Cardiac fibroblast (primary cell): Measurements from ENCODE around the gene PCDH9.

Source experiments
- DNase-seq, 2 donors: peaks; one replicate each; pipeline versions ENCODE4 v3.0.0 to v3.0.0-alpha.2; 2010; ENCODE audit warnings: low read depth in 2 of 2
- H3K4me3 ChIP-seq, 2 donors: replicated peaks in 1 of 2; 1 replicate in 1 of 2; 2 replicates in 1 of 2; pipeline ENCODE4 v1.5.1; 2011; ENCODE audit warnings: low read depth in 2 of 2, low read length in 2 of 2, mild to moderate bottlenecking in 2 of 2, moderate library complexity in 1 of 2
- TF ChIP-seq, protein P1 (sequence below): IDR thresholded peaks from one replicate; pipeline ENCODE4 v1.5.1; 2011; ENCODE audit warnings: low read depth, mild to moderate bottlenecking, low read length, inconsistent platforms

PCDH9 gene

DNA sequence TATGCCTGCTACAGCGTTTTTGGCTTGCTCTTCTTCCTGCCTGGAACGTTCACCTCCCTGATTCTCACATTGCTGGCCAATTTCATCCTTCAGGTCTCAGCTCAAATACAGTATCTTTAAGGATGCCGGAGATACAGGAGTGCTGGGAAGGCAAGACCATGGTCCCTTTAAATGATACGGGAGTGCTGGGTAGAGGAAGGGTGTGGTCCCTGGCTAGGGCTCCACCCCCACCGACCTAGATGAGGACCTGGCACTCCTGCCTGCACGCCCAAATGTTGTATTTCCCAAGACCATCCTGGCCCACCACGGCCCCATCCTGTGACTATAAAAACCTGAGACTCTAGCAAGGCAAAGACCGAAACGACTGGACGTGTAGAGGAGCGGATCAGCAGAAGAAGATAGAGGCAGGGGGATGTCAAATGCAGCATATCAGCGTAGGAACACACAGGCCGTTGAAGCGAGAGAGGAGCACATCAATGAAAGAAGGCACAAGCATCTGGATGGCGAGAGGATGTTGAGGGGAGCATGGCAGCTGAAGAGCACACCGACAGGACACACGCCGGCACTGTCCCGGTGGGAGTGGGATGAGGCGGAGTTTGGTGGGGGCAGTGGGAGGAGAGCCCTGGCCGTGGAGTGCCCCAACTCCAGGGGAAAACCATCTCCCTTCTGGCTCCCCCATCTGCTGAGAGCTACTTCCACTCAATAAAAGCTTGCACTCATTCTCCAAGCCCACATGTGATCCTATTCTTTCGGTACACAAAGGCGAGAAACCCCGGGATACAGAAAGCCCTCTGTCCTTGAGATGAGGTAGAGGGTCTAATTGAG lies 74.0 kb downstream of the PCDH9 start:
- TF ChIP-seq, protein P1, sequence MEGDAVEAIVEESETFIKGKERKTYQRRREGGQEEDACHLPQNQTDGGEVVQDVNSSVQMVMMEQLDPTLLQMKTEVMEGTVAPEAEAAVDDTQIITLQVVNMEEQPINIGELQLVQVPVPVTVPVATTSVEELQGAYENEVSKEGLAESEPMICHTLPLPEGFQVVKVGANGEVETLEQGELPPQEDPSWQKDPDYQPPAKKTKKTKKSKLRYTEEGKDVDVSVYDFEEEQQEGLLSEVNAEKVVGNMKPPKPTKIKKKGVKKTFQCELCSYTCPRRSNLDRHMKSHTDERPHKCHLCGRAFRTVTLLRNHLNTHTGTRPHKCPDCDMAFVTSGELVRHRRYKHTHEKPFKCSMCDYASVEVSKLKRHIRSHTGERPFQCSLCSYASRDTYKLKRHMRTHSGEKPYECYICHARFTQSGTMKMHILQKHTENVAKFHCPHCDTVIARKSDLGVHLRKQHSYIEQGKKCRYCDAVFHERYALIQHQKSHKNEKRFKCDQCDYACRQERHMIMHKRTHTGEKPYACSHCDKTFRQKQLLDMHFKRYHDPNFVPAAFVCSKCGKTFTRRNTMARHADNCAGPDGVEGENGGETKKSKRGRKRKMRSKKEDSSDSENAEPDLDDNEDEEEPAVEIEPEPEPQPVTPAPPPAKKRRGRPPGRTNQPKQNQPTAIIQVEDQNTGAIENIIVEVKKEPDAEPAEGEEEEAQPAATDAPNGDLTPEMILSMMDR: no peak
- H3K4me3 ChIP-seq: no peak overlapping the region
- DNase-seq: no peak

DNA sequence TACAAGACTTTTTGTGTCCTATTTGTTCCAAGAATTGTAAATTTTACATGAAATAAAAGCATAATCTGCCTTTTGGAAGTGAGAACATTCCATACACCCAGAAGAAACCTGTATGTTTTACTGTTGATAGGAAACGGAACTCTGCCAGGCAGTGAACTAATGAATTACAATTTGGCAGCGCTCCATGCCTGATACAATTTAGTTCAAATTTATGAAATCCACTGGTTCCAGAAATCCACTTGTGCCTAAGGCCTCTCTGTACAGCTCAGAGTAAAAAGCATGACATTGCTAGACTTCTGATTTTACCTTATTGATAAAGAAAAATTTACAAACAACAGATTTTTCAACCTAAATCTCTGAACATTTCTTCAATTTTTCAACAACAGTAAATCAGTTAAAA lies 78.1 kb downstream of the PCDH9 start:
- H3K4me3 ChIP-seq: no peak overlapping the region
- TF ChIP-seq, protein P1: no peak
- DNase-seq: peak in 1 of 2 donors; percentile 6

GRCh38 chr13:67151652-67152051 lies 78.5 kb downstream of the PCDH9 start:
- TF ChIP-seq, protein P1: no peak
- no peak for DNase-seq
- no peak overlapping the region for H3K4me3 ChIP-seq

- TF ChIP-seq, protein P1: no peak
- DNase-seq: no peak
- H3K4me3 ChIP-seq: no peak overlapping the region
Observed at GRCh38 chr13:67150608-67151007, 79.5 kb downstream of the PCDH9 start.

DNA sequence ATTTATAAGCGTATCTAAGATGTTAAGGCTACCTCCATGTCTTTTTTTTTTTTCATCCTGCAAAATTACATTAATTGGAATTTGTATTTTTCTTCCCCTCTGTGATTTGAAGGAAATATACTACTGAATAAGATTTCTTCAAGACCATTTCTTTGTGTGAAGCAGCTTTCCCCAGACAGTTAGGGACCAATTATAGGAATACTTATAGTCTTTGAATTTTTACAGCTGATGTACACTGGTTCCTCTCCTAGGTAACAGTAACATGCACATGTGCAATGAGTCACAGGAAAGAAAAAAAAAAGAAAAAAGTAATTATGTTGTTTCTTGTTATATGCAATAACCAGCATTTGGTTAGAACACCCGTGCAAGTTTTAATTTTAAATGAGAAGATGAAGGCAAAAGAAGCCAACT lies 82.0 kb downstream of the PCDH9 start:
- H3K4me3 ChIP-seq: peak overlapping the region in 1 of 2 donors; percentile 30
- peak; percentile 61 to 80 for DNase-seq
- TF ChIP-seq, protein P1: no peak

DNA sequence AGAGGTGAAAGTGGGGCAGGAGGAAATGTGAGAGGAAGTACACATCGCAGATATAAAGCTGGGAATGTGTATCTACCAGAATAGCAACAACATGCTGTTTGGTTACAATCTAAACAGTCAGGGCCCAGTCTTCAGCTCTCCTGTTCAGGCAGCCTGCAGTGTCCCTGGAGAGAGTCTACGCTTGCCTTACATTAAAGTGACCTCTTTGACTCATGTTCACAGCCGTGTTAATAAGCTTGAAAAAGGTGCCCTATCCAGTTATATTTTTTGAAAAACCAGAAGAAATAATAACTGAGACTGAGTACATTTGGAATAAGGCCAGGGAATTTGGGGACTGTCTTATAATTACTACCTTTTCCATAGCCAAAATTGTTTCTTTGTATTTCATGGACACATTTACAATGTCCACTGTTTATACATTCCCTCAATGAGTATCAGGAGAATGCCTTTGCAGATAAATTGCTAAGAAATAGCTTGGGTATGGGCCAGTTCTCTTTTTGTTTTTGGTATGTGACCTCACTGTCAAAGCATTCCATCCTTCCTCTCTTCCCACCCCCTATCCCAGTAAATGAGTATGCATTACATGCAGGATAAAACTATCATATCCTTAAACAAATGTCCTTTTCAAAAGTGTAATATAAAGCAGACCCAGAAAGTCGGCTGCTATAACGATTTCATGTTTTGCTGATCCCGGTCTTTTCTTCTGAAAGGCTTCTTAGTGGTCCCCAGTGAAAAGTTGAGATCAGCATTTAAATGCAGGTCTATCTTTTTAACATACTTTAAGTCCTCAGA lies 82.6 kb downstream of the PCDH9 start:
- DNase-seq: peak; percentile 79 to 90
- H3K4me3 ChIP-seq: peak overlapping the region in 1 of 2 donors; percentile 30
- TF ChIP-seq, protein P1: no peak
